H1 (cell line): ENCODE measurements around the gene CDCA3. TPM values are rescaled to one million over a fixed set of nuclear protein-coding genes. Genes with fewer than 3 reads are reported as not detected.

Experiments
- CTCF ChIA-PET: fragments of 300-600 bp; sonication (Branson Sonifier 250); formaldehyde crosslinking; loops from one replicate; lab custom pipeline; 2021; ENCODE audit not compliant: partially characterized antibody; lab: Charles Lee
- POLR2A ChIA-PET: fragments of 300-600 bp; sonication (Branson Sonifier 250); formaldehyde crosslinking; loops from one replicate; lab custom pipeline; 2021; ENCODE audit warnings: inconsistent platforms; ENCODE audit not compliant: partially characterized antibody; lab: Charles Lee
- DNase-seq, 2 experiments: peaks; one replicate each; pipeline versions ENCODE4 v3.0.0 to v3.0.0-alpha.2; 2010 to 2022; ENCODE audit warnings: low spot score in 2 of 2, low read depth in 1 of 2, mixed read lengths in 1 of 2
- FAIRE-seq: peaks from 2 replicates; lab custom pipeline; 2011; peaks lifted over from hg19 to GRCh38; lab: Jason Lieb, UNC
- H2AFZ ChIP-seq: 2 replicates; pipeline ENCODE4 v1.8.1; 2012; ENCODE audit warnings: low read length, inconsistent platforms
- H2AK5ac ChIP-seq: 2 replicates; pipeline ENCODE4 v1.6.1; 2013; ENCODE audit warnings: low read depth, low read length
- H2BK120ac ChIP-seq: replicated peaks from 2 replicates; pipeline ENCODE3; 2013; ENCODE audit warnings: low read depth, low read length, inconsistent platforms
- H2BK12ac ChIP-seq: 2 replicates; pipeline ENCODE4 v1.6.1; 2013; ENCODE audit warnings: low read depth, low read length
- H2BK15ac ChIP-seq: 2 replicates; pipeline ENCODE4 v1.6.1; 2013; ENCODE audit warnings: low read length
- H2BK20ac ChIP-seq: 2 replicates; pipeline ENCODE4 v1.6.1; 2013; ENCODE audit warnings: low read length
- H2BK5ac ChIP-seq: 2 replicates; pipeline ENCODE4 v1.6.1; 2013; ENCODE audit warnings: low read depth, low read length
- H3K14ac ChIP-seq: 2 replicates; pipeline ENCODE4 v1.6.1; 2013; ENCODE audit warnings: inconsistent platforms; ENCODE audit not compliant: insufficient read length
- H3K18ac ChIP-seq: 2 replicates; pipeline ENCODE4 v1.6.1; 2013; ENCODE audit warnings: low read length; ENCODE audit errors: extremely low read depth
- H3K23ac ChIP-seq: 2 replicates; pipeline ENCODE4 v1.6.1; 2013; ENCODE audit warnings: inconsistent platforms; ENCODE audit not compliant: insufficient read length
- H3K23me2 ChIP-seq: 2 replicates; pipeline ENCODE4 v1.6.1; 2013; ENCODE audit warnings: low read depth, low read length
- H3K27ac ChIP-seq: 2 replicates; pipeline ENCODE4 v1.6.1; 2011; ENCODE audit warnings: low read depth, low read length, inconsistent platforms
- H3K27me3 ChIP-seq, 4 experiments: replicated peaks in 1 of 4; 1 replicate in 1 of 4; 2 replicates in 3 of 4; pipeline versions ENCODE4 v1.6.1 to v1.8.1; 2011 to 2013; ENCODE audit warnings: low read length in 3 of 4, mild to moderate bottlenecking in 3 of 4, inconsistent platforms in 2 of 4, mixed read lengths in 2 of 4, moderate library complexity in 1 of 4; ENCODE audit not compliant: control insufficient read depth in 3 of 4, insufficient read depth in 3 of 4; ENCODE audit errors: extremely low read depth in 1 of 4
- H3K36me3 ChIP-seq, 4 experiments: 2 replicates each; pipeline versions ENCODE4 v1.6.1 to v1.8.1; 2011 to 2013; ENCODE audit warnings: mild to moderate bottlenecking in 4 of 4, low read length in 3 of 4, moderate library complexity in 2 of 4, control low read depth in 1 of 4, inconsistent platforms in 1 of 4; ENCODE audit not compliant: insufficient read depth in 4 of 4, control insufficient read depth in 2 of 4
- H3K4ac ChIP-seq: replicated peaks from 2 replicates; pipeline ENCODE3; 2013; ENCODE audit warnings: low read length, low read depth, mixed read lengths, inconsistent platforms; ENCODE audit not compliant: insufficient read length
- H3K4me1 ChIP-seq, 4 experiments: replicated peaks in 1 of 4; 1 replicate in 1 of 4; 2 replicates in 3 of 4; pipeline versions ENCODE4 v1.6.1 to v1.8.1; 2011 to 2013; ENCODE audit warnings: low read length in 3 of 4, inconsistent platforms in 2 of 4, mixed read lengths in 1 of 4; ENCODE audit not compliant: insufficient read depth in 4 of 4, control insufficient read depth in 3 of 4
- H3K4me2 ChIP-seq, 2 experiments: 2 replicates each; pipeline versions ENCODE4 v1.6.1 to v1.8.1; 2011 to 2013; ENCODE audit warnings: low read depth in 2 of 2, low read length in 2 of 2, control low read depth in 1 of 2, inconsistent platforms in 1 of 2, mild to moderate bottlenecking in 1 of 2; ENCODE audit not compliant: insufficient read depth in 1 of 2
- H3K4me3 ChIP-seq, 4 experiments: fragments of 200-600, 300-600 bp in 1 of 4; sonication (generic), shearing (Covaris generic), sonication (Bioruptor Twin) in 1 of 4; 2 replicates each; pipeline versions ENCODE4 v1.5.1 to v1.8.1; 2011 to 2016; ENCODE audit warnings: low read length in 4 of 4, low read depth in 3 of 4, control low read depth in 2 of 4, inconsistent platforms in 2 of 4, mild to moderate bottlenecking in 2 of 4, mixed read lengths in 1 of 4, moderate library complexity in 1 of 4; ENCODE audit not compliant: insufficient read depth in 2 of 4; ENCODE audit errors: extremely low read depth in 1 of 4
- H3K56ac ChIP-seq: replicated peaks from 2 replicates; pipeline ENCODE3; 2013; ENCODE audit warnings: low read depth, mild to moderate bottlenecking, mixed read lengths, low read length, inconsistent platforms; ENCODE audit not compliant: insufficient read length
- H3K79me1 ChIP-seq: 2 replicates; pipeline ENCODE4 v1.6.1; 2013; ENCODE audit warnings: low read depth, low read length, control low read depth
- H3K79me2 ChIP-seq, 2 experiments: 2 replicates each; pipeline versions ENCODE4 v1.6.1 to v1.8.1; 2012 to 2013; ENCODE audit warnings: low read length in 2 of 2, mild to moderate bottlenecking in 2 of 2, inconsistent platforms in 1 of 2; ENCODE audit not compliant: insufficient read depth in 2 of 2, control insufficient read depth in 1 of 2
- H3K9ac ChIP-seq, 4 experiments: replicated peaks in 1 of 4; 1 replicate in 1 of 4; 2 replicates in 3 of 4; pipeline versions ENCODE4 v1.6.1 to v1.8.1; 2011 to 2013; ENCODE audit warnings: low read depth in 3 of 4, low read length in 3 of 4, control low read depth in 2 of 4, mild to moderate bottlenecking in 2 of 4, moderate library complexity in 2 of 4, inconsistent platforms in 1 of 4; ENCODE audit errors: extremely low read depth in 1 of 4
- H3K9me3 ChIP-seq, 2 experiments: 2 replicates each; pipeline versions ENCODE4 v1.6.1 to v1.8.1; 2012 to 2013; ENCODE audit warnings: mild to moderate bottlenecking in 2 of 2, moderate library complexity in 2 of 2, control low read depth in 1 of 2, inconsistent platforms in 1 of 2, low read depth in 1 of 2, low read length in 1 of 2, mixed read lengths in 1 of 2; ENCODE audit not compliant: insufficient read depth in 2 of 2
- H4K20me1 ChIP-seq, 2 experiments: replicated peaks in 1 of 2; 2 replicates each; pipeline versions ENCODE3 to v1.8.1; 2011 to 2013; ENCODE audit warnings: inconsistent platforms in 2 of 2, low read length in 2 of 2, mild to moderate bottlenecking in 1 of 2; ENCODE audit not compliant: insufficient read depth in 2 of 2, control insufficient read depth in 1 of 2
- H4K5ac ChIP-seq: 2 replicates; pipeline ENCODE4 v1.6.1; 2013; ENCODE audit warnings: low read length, low read depth, mixed read lengths, inconsistent platforms; ENCODE audit not compliant: insufficient read length
- H4K8ac ChIP-seq: 2 replicates; pipeline ENCODE4 v1.8.0; 2013; ENCODE audit warnings: mild to moderate bottlenecking, moderate library complexity, low read length, inconsistent platforms; ENCODE audit not compliant: insufficient read depth; ENCODE audit errors: extremely low read depth
- H4K91ac ChIP-seq: replicated peaks from 2 replicates; pipeline ENCODE3; 2013; ENCODE audit warnings: low read length, mixed read lengths, inconsistent platforms; ENCODE audit not compliant: insufficient read length
- CREB1 ChIP-seq: IDR thresholded peaks from 2 replicates; pipeline ENCODE4 v1.6.1; 2012; ENCODE audit warnings: inconsistent platforms
- JUND ChIP-seq: IDR thresholded peaks from 2 replicates; pipeline ENCODE4 v1.6.1; 2011; ENCODE audit warnings: mild to moderate bottlenecking, improper control_type of control experiment, low read length
- NRF1 ChIP-seq: IDR thresholded peaks from 2 replicates; pipeline ENCODE4 v1.6.1; 2011; ENCODE audit warnings: mild to moderate bottlenecking, low read depth, low read length, improper control_type of control experiment
- PHF8 ChIP-seq: fragments of 200-600 bp; sonication (generic); conservative IDR thresholded peaks from 2 replicates; pipeline ENCODE4 v1.7.1; 2012; ENCODE audit warnings: low read depth, mild to moderate bottlenecking, inconsistent platforms, low read length, moderate library complexity
- POU5F1 ChIP-seq: IDR thresholded peaks from 2 replicates; pipeline ENCODE4 v1.6.1; 2011; ENCODE audit warnings: low read depth, mild to moderate bottlenecking, low read length, moderate library complexity
- SAP30 ChIP-seq: fragments of 300-600 bp; sonication (generic); IDR thresholded peaks from 2 replicates; pipeline ENCODE4 v1.7.1; 2012; ENCODE audit warnings: low read length, moderate library complexity, mild to moderate bottlenecking, inconsistent platforms; ENCODE audit not compliant: insufficient read depth, insufficient replicate concordance
- SIRT6 ChIP-seq: IDR thresholded peaks from one replicate; pipeline ENCODE4 v1.7.1; 2012; ENCODE audit warnings: low read length, inconsistent platforms
- TBP ChIP-seq: IDR thresholded peaks from 2 replicates; pipeline ENCODE4 v1.6.1; 2011; ENCODE audit warnings: low read depth, low read length, improper control_type of control experiment
- YY1 ChIP-seq: IDR thresholded peaks from 2 replicates; pipeline ENCODE4 v1.6.1; 2011; ENCODE audit warnings: low read depth, mild to moderate bottlenecking, low read length
- ZNF274 ChIP-seq: IDR thresholded peaks from 2 replicates; pipeline ENCODE4 v1.7.0; 2012; ENCODE audit warnings: low read length, borderline replicate concordance; ENCODE audit errors: extremely low read depth
- WGBS, 2 experiments: shearing (Covaris generic) in 1 of 2; methylation state at CpG; one replicate each; pipeline versions ENCODE4 v1.1.6 to v1.1.7; 2013 to 2015; ENCODE audit warnings: low lambda C conversion rate in 2 of 2, mixed read lengths in 2 of 2, inconsistent platforms in 1 of 2, low coverage in 1 of 2, missing lambda C conversion rate in 1 of 2; ENCODE audit not compliant: insufficient replicate concordance in 2 of 2, insufficient coverage in 1 of 2, insufficient read length in 1 of 2; ENCODE audit errors: extremely low coverage in 1 of 2, missing lambda C conversion rate in 1 of 2; 5-methylcytosine and 5-hydroxymethylcytosine counted together
- polyA plus RNA-seq, 7 experiments: library from polyadenylated mRNA; depleted of rRNA in 3 of 7; stranded (reverse) in 5 of 7; unstranded in 2 of 7; fragments of >200 nt in 5 of 7; fragments of 200-250 nt in 2 of 7; gene quantifications; 1 replicate in 5 of 7; 2 replicates in 1 of 7; 4 replicates in 1 of 7; pipeline versions ENCODE4 v1.2.1 to v1.2.3, GENCODE V29; 2011 to 2013; ENCODE audit warnings: missing spikeins in 2 of 7, mixed read lengths in 2 of 7
- total RNA-seq: library from RNA; stranded (reverse); fragmentation: NEBNext Ultra II Directional; extraction: Animal tissue kit (Norgen Biotek cat#: 25700); gene quantifications from 2 replicates; pipeline ENCODE4 v1.2.1, GENCODE V29; 2021
- TF ChIP-seq, protein P1 (sequence below): IDR thresholded peaks from 2 replicates; pipeline ENCODE4 v1.6.1; 2011; ENCODE audit warnings: low read length, improper control_type of control experiment
- TF ChIP-seq, protein P2 (sequence below): IDR thresholded peaks from 2 replicates; pipeline ENCODE4 v1.6.1; 2012; ENCODE audit warnings: inconsistent platforms

The CDCA3 gene
- total and polyA plus RNA-seq, 2 of the 8 experiments (the other 6 are each of a cell fraction or from before 2014, with no cell fraction given): 47.7 to 71.2 TPM

DNA sequence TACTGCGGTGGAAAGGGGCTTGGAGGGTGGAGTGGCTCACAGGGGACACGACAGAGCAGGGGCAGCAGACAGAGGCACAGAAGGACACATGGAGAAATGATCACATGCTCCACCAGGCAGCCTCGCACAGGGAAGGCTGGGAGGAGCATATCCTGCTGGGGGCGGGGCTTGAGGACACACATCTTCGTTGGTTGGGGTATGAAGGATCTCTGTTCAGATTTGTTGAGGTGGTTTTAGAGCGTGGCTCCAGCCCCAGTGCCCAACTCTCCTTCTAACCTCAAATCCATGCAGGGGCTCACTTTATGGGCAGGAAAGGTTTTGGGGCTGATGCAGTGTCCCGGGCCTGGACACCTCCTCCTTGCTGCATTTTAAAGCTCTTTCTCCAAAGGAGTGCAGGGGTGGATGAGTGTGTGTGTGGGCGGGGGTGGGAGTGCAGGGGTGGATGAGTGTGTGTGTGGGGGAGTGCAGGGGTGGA is 23.6 kb downstream of the CDCA3 start:
- H3K36me3 ChIP-seq: peaks cover 5 to 18% (median 17%) of the 10 kb centered on the region in 4 experiments; a peak in 5 of 8 replicates
- 9% methylated on average over 8 of the region's 8 CpGs; no CpG with 5 or more reads in 1 of the 2 experiments for WGBS, 2 experiments
- no peak overlapping the region for H2BK20ac ChIP-seq
- H3K56ac ChIP-seq: no peak overlapping the region
- H2BK5ac ChIP-seq: peak overlapping the region; percentile 60; the same call in 1 of the 2 replicates
- H2AFZ ChIP-seq: no peak overlapping the region
- H4K5ac ChIP-seq: no peak overlapping the region
- peaks cover 4% of the 10 kb centered on the region for H3K79me1 ChIP-seq
- ChIA-PET CTCF (interaction anchor here (0.5 to 23.7 kb wide), 11 partner anchors 8 to 465 kb away, joined by 3 to 532 read pairs (median 4); partner anchors contain the start of genes CD4, CDCA3, GNB3 and LAG3), POLR2A (interaction anchor here (0.8 to 27.1 kb wide), 13 partner anchors 8 to 213 kb away, joined by 3 to 388 read pairs (median 6); partner anchors contain the start of genes CDCA3, GNB3, MLF2 and PTMS)
- no peak overlapping the region for H2BK120ac ChIP-seq
- H3K23me2 ChIP-seq: peaks cover 17% of the 10 kb centered on the region
- peak overlapping the region; percentile 63; the same call in 1 of the 2 replicates for H4K8ac ChIP-seq
- DNase-seq: peak in 1 of 2 experiments; percentile 91
- H3K27ac ChIP-seq: no peak overlapping the region
- H3K27me3 ChIP-seq: peaks cover 0 to 9% (median 6%) of the 10 kb centered on the region in 4 experiments; a peak in 5 of 7 replicates
- no peak overlapping the region for H3K14ac ChIP-seq
- H3K9me3 ChIP-seq: no peaks in the 10 kb centered on the region
- H3K4me2 ChIP-seq: peak overlapping the region; percentile 66 to 77
- H2BK12ac ChIP-seq: no peak overlapping the region
- FAIRE-seq: peak; percentile 96
- no peak overlapping the region for H3K9ac ChIP-seq
- no peak overlapping the region for H3K23ac ChIP-seq
- H4K20me1 ChIP-seq: peaks cover 0 to 7% of the 10 kb centered on the region in 2 experiments
- H3K4me1 ChIP-seq: peaks cover 4 to 31% (median 21%) of the 10 kb centered on the region in 4 experiments
- peaks cover 0 to 9% of the 10 kb centered on the region in 2 experiments; a peak in 1 of 4 replicates for H3K79me2 ChIP-seq
- no peak overlapping the region for H3K4ac ChIP-seq
- peak overlapping the region; percentile 20 to 55 (median 38); a peak in 5 of 8 replicates for H3K4me3 ChIP-seq
- H3K18ac ChIP-seq: peak overlapping the region; percentile 76
- peak overlapping the region; percentile 69 for H4K91ac ChIP-seq
- 0 out of 2 replicates have a peak overlapping the region, but pooled peaks have one; percentile 48 for H2BK15ac ChIP-seq
- H2AK5ac ChIP-seq: 0 out of 2 replicates have a peak overlapping the region, but pooled peaks have one; percentile 1
- no peak for TF ChIP-seq ZNF274
- TF ChIP-seq, protein P1, sequence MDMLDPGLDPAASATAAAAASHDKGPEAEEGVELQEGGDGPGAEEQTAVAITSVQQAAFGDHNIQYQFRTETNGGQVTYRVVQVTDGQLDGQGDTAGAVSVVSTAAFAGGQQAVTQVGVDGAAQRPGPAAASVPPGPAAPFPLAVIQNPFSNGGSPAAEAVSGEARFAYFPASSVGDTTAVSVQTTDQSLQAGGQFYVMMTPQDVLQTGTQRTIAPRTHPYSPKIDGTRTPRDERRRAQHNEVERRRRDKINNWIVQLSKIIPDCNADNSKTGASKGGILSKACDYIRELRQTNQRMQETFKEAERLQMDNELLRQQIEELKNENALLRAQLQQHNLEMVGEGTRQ: peak; percentile 74
- TF ChIP-seq SIRT6: no peak
- no peak for TF ChIP-seq YY1
- no peak for TF ChIP-seq SAP30
- TF ChIP-seq NRF1: no peak
- TF ChIP-seq POU5F1: no peak
- no peak for TF ChIP-seq CREB1
- no peak for TF ChIP-seq PHF8
- no peak for TF ChIP-seq JUND
- TF ChIP-seq, protein P2, sequence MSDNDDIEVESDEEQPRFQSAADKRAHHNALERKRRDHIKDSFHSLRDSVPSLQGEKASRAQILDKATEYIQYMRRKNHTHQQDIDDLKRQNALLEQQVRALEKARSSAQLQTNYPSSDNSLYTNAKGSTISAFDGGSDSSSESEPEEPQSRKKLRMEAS: peak; percentile 85
- TF ChIP-seq TBP: 0 out of 2 replicates have a peak, but pooled peaks have one; percentile 34
